GM21390 (cell line): ENCODE data around the gene PRR23E.

Experiments used
- ATAC-seq: cut with Tn5 transposase; IDR thresholded peaks from one replicate; pipeline ENCODE4 v1.9.1; 2021; ENCODE audit not compliant: unreplicated experiment

Gene PRR23E

DNA sequence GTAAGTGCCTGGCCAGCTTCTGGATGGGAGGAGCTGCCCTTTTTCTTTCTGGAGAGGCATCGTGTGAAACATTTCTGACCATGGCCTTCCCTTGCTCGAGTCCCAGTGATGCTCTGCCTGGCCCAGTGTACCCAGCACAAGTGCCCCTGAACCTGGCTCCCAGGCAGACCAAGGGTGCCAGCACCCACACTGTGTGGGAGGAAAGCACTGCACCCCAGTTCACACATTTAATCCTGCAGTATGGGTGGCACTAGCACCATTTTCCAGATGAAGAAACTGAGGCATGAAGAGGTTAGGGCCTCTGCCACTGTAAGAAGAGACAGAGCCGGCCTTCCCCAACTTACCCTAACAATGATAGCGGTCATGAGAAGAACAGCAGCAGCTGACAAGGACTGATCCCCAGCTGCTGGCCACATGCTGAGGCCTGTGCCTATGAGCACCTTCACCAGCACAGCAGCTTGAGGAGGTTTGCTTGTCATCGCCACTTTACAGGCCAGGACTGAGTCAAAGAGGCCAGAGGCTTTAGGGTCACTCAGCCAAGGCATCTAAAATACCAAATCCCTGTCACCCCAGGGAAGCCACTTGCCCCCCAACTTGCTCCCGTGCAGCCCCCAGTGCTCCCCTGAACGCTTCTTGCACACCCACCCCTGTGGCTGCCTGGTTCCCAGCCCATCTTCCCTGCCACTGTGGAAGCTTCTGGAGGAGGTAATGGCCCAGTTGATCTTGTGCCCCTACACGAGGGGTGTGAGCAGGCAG is 15.0 kb downstream of the PRR23E start:
- no peak for ATAC-seq

DNA sequence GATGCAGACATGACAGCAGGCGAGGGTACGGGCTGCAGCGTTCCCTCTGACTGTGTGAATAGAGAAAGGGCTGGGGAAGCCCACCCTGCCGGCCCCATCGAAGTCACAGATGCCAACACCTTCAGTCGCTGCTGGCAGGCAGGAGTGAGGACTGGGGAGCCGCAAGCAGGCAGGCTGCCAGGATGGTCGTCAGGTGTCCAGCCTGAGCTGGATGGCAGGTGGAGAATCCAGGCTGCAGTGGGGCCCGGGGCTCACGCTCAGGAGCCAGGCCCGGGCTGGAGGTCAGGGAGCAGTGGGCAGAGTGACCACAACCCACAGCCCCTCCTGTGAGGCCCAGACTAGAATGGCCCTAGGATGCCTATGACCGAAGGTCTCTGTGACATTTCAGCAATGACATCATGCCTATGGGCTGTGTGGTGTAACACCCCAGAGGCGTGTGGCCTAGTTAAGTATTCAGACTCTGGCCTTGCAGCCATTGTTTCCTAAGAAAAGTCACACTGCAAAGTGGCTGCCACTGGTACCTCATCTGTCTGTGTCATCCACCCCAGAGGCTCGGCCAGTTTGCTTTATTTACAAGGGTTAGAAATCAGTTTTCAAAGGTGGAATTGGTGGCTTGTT is 15.7 kb downstream of the PRR23E start:
- ATAC-seq = no peak

DNA sequence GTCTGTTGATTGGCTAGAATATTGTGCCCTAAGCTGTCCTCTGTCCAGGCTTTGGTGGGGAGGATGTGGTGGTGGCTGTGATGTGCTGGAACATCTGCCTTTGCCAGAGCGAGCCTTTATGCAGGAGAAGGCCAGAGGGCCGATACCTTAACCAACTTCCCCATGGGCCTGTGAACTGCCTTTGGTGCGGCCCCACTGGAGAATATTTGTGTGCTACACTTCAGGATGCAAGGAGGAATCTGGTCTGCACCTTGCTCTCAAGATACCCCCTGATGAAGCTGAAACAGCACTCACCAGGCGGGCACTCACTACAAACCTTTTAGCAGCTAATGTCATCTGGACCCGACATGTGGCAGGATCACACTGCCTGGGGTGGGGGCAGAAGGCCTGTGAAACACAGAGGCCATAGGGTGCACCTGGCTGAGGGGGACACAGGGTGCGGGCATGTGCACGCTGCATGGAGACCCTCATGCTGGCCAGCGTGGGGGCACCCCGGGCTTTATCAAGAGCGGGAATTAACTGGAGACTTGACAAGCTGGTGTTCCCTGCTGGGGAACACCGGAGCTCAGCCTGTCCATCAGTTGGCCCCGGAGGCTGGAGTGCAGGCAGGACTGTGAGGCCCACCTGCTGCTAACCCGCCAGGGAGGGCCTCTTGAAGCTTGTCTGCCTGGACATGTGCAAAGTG is 16.4 kb downstream of the PRR23E start:
- ATAC-seq = no peak

DNA sequence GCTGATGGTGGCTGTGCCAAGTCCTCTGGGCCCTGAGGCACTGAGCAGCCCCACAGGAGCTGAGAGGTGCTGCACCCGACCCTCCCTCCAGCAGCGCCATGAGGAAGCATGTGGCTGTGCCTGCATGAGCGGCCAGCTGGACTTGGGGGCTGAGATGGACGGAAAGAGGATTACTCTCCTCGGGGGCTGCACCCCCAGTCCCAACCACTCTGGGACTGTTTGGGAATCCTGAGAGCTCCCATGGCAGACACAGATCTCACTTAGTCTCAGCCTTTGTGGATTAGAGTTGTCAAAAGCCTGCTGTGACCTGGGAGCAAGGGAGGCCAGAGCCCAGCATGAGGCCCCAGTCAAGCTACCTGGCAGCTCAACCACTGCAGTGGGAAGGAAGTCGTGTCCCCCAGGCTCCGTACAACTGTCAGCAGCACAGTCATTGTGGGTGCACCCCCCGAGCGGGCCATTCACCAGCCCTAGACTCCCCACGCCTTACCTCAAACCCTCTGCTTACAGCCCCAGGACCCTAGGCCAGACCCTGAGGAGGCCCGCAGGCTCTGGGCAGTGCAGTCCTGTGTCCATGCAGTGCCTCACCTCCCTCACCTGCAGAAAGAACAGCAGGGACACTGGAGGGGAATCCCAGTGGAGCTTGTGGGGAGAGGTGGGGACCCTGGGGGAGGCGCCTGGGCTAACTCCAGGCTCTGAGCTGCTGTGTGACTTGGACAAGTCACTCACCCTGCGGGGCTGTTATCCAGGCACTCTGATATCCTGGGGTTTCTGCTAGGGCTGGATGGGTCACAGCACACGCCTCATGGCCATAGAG is 17.1 kb downstream of the PRR23E start:
- no peak for ATAC-seq

DNA sequence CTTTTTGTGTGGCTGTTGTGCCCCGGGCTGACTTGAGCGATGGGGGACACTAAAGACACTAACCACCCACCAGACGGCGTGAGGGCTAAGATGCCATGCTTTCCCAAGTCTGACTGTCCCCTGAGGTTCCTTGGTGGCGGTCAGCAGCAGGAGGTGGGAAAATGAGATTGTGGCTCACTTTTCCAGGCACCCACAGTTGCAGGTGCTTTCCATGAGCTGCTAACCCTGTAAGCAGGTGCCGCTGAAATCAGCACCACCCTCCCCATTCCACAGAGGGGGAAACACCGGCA is 17.7 kb downstream of the PRR23E start:
- no peak for ATAC-seq

DNA sequence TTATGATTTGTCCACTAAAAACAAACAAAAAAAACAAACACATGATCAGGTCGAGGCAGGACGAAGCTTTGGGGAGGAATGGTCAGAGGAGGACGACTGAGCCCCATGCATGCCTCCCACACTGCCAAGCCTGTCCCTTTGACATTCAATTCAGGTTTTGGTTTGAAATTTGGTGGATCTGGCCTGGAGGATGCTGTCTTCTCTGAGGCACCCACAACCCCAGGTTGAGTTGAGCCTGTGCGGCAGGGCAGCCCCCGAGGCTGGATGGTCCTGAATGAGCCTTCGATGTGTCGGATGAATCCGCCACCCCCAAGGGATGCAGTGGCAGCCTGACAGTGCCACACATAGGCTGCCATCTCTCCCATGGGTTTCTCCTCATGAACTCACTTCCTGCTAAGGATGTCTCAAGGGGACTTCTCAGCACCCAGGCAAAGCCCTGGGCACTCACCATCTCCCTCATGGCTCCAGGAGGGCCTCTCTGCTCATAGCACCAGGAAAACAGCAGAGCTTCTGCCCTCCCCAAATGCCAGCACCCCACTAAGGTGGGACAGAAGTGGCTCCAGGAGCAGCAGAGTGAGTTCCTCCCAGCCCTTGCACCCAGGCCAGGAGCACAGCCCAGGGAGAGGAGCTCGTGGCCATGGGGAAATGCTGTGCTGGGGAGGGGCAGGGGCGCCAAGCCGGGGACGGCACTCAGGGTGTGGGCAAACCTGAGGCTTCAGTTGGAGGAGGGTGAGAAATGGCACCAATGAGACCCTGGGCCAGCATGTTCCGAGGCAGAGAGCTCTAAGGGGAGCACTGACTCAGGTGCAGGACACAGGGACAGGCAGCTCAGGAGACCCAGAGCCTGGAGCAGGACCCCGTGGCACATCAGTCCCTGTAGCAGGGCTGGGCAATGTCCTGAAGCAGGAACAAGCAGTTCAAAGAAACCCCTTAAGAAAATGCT is 18.5 kb downstream of the PRR23E start:
- ATAC-seq = no peak

DNA sequence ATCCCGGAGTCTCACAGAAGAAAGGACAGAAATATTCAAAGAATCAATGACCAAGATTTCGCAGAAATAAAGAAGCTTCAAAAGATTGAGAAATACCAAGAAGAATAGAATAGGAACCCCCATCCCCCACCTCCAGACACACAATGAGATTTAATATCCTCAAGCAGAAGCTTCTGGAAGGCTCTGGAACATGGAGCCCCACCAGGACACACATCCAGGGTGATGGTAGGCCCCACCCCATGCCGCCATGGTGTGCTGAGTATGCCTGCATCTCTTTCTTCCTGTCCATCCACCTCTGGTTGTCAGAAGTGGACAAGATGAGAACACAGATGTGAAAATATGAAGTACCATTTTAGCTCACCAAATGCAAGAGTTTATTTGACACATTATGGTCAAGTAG is 19.3 kb downstream of the PRR23E start:
- no peak for ATAC-seq

DNA sequence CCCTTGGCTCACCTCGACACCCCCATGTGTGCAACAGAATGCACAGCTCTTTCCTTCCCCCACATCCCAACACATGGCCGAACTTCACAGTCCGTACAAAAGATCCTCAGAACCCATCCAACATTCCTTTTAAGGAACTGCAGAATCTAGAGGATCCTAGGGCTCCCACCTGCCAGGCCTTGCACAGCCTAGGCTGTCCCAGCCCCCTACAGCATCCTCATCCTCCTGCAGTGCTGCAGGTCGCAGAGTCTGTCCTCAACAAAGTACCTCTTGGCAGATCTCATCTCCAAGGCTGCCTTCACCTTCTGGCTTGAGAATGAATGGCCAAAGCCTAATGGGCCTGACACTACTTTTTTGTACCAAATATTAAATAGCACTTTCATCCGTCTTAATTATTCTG is 19.8 kb downstream of the PRR23E start:
- ATAC-seq = no peak

DNA sequence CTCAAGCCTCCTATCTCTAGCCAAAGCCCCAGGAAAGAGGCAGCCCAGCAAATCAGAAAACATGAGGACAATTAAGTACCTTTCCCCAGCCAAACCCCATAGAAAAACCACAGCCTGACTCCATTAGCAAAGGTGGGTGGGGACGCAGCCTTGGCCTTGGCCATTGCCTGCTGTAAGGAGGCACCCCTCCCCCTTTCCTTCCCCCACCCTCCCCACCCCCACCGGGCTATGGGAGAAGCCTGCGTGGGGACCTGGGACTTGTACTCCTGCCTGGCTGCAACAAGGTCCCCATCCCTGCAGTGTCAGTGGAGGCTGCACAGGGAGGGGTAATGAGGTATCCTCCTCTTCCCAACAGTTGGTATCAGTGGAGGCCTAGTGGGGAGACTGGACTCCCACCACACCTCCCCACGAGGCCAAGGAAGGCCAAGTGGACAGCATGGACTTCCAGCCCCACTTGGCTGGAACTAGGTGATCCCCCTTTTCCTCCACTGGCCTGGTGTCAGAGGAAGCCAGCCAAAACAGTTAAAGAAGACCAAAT is 20.5 kb downstream of the PRR23E start:
- ATAC-seq = no peak

DNA sequence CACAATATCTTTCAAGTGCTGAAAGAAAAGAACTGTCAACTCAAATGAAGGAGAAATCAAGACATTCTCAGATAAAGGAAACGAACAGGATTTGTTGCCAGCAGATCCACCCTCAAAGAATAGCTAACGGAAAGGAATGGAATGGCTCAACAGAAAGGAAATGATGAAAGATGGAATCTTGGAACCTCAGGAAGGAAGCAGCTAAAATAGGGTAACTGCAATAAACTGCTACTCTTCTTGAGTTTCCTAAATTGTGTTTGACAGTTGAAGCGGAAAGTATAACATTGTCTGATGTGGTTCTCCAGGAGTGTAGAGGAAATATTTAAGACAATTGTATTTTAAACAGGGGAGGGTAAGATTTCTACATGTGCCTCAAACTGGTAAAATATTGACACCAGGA is 22.0 kb downstream of the PRR23E start:
- no peak for ATAC-seq

DNA sequence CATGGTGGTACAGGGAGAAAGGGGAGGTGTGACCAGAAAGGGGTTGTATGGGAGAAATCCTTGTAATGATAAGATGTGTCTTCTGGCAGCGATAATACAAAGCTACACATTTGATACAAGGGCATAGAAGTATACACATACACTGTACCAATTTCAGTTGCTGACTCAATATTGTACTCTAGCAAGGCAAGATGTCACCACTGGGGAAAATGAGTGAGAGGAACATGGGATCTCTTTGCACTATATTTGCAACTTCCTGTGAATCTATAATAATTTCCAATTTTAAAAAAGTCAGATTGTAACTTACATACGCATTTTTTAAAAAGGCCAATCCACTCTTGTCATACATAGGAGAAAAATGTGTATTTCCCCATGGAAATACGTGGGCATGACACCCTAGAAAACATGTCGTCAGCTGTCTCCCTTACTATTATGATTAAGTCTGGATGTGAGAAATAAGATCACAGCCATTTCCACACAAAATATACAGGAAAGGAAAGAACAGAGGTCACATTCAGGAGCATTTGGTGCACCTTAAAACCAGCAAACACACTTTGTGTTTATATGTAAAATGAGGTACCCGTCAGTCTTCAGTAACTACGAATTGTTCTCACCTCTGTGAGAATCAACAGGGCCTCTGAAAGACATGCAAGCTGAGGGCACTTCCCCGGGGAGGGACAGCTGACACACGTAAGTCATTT is 22.9 kb downstream of the PRR23E start:
- no peak for ATAC-seq

DNA sequence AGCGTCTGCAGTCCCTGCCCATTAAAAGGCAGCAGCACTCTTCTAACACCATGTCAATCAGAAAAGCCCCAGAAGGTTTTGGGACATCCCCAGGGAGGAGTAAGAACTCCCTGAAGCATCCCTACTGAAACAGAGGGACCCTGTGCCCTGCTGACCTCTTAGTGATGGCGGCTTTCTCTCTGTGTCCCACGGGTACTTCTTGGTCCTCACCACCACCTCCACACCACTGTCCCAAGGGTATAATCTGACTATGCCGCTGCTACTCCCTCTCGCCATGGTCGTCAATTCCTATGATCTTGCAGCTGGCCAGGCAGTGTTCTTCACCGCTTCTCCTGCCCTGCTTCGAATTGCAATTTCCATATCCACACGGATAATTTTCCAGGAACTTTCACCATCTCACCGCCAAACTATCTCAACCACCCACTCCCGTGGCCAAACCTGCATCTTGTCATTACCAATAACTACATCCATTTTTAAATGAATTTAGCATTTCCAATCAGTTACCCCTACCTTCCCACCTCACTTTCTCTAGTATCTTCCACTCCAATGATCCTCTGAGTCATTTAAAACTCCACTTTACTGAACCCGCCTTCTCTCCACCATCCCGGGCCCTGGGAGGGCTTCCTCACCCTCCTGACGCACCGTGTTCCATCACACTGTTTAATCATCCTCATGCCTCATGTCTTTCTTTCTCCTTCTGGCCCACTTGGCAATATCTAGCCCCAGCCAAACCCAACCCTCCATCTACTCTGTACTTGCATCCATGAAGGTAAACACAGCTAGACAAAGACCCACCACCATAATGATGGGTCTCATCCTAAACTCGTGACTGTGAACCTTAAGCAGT is 23.7 kb downstream of the PRR23E start:
- no peak for ATAC-seq

DNA sequence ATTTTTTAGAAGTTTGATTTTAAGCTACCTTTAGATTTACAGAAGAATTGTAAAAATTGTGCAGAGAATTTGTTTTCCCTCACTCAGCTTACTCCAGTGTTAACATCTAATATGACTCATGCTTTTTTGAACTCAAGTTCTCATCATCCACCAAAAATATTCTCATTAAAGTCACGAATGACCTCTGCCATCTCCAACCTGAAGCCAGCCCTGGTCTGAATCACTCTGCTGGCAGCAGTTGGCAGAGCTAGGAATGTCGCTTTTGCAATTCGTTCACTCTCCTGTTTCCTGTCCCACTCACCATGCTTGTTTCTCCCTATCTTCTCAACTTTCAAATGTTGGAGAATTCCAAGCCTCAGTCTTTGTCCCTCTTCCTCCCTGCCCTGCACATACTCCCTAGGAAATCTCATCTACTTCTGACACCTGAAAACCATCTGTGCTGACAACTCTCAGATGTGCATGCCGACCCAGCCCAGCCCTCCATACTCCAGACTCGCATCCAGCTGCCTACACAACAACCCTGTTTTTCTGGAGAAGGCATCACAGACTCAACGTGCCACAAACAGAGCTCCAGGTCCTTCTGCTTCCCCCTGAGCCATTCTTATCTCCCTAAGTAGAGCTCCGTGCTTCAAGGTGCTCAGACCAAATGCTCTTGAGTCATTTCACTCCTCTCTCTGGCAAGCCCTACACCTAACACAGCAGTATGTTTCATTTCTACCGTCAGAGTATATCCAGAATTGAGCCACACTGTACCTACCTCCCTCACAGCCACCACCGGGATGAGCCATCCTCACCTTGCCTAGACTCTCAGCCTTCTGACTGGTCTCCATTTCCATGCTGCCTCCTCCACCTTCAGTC is 24.9 kb downstream of the PRR23E start:
- no peak for ATAC-seq

DNA sequence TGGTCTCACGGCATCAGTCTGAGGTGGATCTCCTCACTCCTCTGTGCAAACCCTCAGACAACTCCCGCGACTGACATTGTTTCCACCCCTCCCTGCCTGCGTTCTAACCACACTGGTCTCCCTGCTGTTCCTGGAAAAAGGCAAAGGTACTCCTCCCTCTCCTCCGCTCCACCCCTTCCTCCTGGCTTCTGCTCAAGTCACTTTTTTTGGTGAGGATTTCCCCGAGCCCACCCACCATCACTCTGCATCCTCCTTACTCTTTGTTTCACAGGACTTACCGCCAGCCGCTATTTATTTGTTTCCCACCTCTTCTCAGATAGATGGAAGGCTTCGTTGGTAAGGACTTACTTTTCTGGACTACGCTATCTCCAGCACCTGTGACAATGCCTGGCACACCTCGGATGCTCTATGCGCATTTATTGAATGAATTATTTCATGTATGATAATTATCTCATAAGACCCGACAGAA is 25.6 kb downstream of the PRR23E start:
- no peak for ATAC-seq

DNA sequence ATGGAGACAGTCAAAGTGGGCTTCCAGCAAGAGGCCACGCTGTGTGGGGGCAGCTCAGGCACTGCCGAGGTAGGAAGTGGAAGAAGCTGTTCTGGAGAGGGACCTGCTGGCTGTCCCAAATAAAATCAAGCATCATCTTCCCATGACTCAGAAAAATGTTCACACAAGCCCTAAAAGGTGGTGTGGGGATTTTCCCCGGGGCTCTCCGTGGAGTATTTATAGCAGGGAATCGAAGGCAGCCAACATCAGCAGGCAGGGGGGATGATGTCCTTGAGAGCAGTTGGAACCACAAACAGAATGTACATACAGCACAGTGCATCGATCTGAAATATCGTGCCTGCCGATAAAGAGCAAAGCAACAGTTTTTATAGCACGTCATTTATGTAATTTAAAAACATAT is 27.6 kb downstream of the PRR23E start:
- ATAC-seq = no peak

DNA sequence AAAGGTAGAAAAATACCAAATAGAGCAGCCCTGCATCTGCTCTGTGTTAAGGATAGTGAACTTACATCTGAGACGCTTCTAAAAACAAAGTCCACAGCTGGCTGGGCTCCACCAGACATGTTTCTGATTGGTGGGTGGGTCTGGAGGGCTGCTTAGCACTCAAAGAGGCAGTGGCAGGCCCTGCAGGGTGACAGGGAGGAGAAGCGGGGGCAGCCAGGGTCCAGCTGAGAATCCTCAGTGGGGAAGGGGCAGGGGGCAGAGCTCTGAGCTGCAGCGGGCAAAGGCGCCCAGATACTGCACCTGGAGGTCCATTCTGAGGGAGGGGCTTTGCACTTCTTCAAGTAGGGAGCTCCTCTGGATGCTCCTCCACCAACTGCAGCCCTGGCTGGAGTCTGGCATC is 28.1 kb downstream of the PRR23E start:
- ATAC-seq = no peak

DNA sequence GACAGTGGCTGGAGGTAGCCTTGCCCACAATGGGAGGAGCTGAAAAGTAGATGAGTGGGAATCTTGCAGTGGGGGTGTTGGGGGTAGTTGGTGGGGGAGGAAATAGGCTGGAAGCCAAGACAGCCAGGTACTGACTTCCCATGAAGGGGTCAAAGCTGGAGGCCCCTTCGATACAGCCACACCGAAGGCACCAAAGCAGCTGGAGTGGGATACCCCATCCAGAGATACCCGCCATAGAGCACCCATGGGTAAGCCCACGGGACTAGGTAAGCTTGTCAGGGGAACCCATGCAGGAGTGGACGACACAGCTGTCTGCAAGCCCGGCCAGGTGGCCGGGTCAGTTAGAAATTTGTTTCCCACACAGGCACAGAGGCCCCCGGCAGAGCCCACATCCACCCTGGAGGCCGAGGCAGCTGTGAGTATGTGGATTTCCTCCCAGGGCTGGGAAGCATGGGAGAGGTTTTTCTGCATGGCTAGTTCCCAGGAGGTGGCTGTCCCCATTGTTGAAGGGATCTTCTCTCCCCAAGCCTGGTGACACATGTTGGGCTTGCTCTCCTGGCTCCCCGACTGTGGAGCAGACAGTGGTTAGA is 28.6 kb downstream of the PRR23E start:
- no peak for ATAC-seq
